Measurements from ENCODE around the gene GPAT2.
"Not testable (repeated sequence)": the region's sequence is repeated elsewhere in the genome, so short reads cannot be mapped to it uniquely, and the experiment has no call there.

GPAT2 gene, protein sequence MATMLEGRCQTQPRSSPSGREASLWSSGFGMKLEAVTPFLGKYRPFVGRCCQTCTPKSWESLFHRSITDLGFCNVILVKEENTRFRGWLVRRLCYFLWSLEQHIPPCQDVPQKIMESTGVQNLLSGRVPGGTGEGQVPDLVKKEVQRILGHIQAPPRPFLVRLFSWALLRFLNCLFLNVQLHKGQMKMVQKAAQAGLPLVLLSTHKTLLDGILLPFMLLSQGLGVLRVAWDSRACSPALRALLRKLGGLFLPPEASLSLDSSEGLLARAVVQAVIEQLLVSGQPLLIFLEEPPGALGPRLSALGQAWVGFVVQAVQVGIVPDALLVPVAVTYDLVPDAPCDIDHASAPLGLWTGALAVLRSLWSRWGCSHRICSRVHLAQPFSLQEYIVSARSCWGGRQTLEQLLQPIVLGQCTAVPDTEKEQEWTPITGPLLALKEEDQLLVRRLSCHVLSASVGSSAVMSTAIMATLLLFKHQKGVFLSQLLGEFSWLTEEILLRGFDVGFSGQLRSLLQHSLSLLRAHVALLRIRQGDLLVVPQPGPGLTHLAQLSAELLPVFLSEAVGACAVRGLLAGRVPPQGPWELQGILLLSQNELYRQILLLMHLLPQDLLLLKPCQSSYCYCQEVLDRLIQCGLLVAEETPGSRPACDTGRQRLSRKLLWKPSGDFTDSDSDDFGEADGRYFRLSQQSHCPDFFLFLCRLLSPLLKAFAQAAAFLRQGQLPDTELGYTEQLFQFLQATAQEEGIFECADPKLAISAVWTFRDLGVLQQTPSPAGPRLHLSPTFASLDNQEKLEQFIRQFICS

DNA sequence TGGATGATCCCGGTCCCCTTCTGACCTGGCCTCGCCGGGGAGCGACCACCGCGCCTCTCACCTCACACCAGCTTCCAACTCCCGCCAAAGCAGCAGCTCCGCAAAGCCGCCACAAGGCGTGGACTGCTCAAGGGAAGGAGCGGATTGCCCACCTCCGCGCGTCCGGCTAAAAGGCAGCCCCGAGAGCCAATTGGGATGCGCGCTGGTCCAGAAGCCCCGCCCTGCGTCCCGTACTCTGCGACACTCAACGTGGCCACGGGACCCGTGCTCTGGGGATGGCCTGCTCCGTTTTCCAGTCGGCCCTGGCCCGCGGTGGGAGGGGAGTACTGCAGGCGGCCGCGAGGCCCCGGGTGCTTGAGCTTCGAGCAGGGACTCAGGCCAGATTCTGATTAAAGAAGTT lies at the start of gene GPAT2:
TSS of gene GPAT2 (minus strand) at position 125 of the 400 bp plus-strand sequence. CDS start 2,557 bp downstream, outside the sequence.
- H3K27ac ChIP-seq (ENCODE audit: low read length); H3K27me3 ChIP-seq (ENCODE audit: low read depth, low read length); H3K4me1 ChIP-seq (ENCODE audit: control insufficient read depth in 1 of 2, insufficient read depth in 2 of 2, low read length in 2 of 2); H3K36me3 ChIP-seq (ENCODE audit: control insufficient read depth in 1 of 2, insufficient read depth in 2 of 2, low read length in 2 of 2); H3K9me3 ChIP-seq (ENCODE audit: control insufficient read depth in 1 of 2, low read length in 2 of 2); H3K4me3 ChIP-seq (ENCODE audit: low read depth in 1 of 2, low read length in 2 of 2): not testable (repeated sequence)

DNA sequence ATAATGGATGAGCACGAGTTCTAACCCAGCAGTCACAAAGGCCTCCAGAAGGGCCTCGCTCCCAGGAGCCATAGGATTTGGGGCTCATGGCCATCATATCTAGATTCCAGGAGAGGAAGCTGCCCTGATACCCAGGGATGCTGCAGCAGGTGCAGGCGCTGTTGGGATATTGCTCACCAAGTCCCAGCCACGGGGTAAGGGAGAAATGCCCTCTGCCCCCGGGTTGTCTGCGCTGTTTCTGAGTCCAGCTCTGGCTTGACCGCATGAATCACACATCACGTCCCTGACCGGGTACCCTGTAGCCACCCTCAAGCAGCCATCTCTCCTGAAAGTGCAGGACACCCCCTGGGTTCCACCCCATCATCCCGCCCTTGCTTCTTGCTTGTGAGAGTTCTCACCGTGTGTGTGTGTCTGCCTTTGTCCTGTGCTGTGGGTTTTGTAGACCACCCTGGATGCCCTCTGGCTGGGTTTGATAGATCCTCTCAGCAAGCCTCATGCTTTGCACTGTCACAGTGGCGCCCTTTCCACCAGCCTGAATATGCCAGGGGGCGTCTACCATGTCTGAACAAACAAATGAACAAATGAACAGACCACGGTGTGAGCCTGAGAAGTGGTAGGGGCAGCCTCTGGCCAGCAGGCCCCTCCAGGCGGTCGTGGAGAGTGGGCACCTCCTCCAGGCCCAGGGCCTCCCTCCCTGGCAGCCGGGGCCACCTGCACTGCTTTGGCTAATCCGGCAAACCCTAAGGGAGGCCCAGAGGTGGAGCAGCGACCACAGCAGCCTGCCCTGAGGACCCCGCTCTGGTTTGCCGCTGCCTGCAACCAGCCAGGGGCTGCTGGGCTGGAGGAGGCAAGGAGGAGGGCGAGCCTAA lies 49.5 kb upstream of the GPAT2 start:
- Histone ChIP-seq H3K27me3 (ENCODE audit: low read depth, low read length) (no peaks in the 10 kb centered on the region), H3K4me1 (ENCODE audit: control insufficient read depth in 1 of 2, insufficient read depth in 2 of 2, low read length in 2 of 2) (peaks cover 0 to under 1% of the 10 kb centered on the region in 2 donors), H3K27ac (ENCODE audit: low read length) (no peak overlapping the region), H3K9me3 (ENCODE audit: control insufficient read depth in 1 of 2, low read length in 2 of 2) (no peaks in the 10 kb centered on the region), H3K4me3 (ENCODE audit: low read depth in 1 of 2, low read length in 2 of 2) (no peak overlapping the region), H3K36me3 (ENCODE audit: control insufficient read depth in 1 of 2, insufficient read depth in 2 of 2, low read length in 2 of 2) (no peaks in the 10 kb centered on the region)

DNA sequence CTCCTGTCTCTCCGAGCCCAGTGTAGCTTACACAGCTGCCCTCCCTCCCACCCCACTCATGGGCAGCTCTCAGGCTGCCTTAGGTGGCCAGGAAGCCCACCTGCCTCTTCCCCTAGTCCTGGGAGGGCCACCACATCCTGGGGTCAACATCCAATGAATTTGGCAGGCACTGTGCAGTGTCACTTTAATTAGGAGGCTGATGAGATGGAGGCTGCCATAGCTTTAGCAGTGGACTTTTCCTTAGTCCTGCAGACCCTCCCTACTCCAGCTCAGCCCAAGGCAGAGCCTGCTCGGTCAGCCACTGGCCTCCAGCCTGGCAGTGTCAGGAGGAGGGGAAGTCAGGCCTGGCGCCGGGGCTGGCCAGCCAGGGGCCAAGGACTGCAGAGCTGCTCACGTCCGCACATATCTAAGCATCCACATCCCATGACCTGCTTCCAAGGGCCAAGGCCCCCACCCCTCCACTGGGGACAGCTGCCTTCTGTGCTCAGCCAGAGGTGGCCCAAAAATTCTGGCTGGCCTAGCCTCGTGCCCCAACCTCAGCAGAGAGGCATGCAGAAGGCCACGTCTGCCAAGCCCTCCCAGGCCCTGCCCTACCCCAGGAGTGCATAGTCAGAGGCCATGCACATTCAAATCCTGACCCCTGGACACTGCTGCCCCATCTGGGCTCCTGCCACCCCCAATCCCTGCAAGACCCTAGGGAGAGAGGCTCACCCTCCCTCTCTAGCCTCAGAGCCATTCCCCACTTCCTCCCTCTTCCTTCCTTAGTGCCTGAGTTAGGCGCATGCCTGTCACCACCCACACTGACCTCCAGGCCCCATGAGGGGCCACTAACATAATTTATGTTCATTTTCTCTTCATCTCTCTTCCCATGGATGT lies 48.6 kb upstream of the GPAT2 start:
- no peak overlapping the region for H3K27ac ChIP-seq (ENCODE audit: low read length)
- no peaks in the 10 kb centered on the region for H3K36me3 ChIP-seq (ENCODE audit: control insufficient read depth in 1 of 2, insufficient read depth in 2 of 2, low read length in 2 of 2)
- H3K4me3 ChIP-seq (ENCODE audit: low read depth in 1 of 2, low read length in 2 of 2), result no peak overlapping the region
- no peaks in the 10 kb centered on the region for H3K9me3 ChIP-seq (ENCODE audit: control insufficient read depth in 1 of 2, low read length in 2 of 2)
- no peaks in the 10 kb centered on the region for H3K4me1 ChIP-seq (ENCODE audit: control insufficient read depth in 1 of 2, insufficient read depth in 2 of 2, low read length in 2 of 2)
- no peaks in the 10 kb centered on the region for H3K27me3 ChIP-seq (ENCODE audit: low read depth, low read length)

DNA sequence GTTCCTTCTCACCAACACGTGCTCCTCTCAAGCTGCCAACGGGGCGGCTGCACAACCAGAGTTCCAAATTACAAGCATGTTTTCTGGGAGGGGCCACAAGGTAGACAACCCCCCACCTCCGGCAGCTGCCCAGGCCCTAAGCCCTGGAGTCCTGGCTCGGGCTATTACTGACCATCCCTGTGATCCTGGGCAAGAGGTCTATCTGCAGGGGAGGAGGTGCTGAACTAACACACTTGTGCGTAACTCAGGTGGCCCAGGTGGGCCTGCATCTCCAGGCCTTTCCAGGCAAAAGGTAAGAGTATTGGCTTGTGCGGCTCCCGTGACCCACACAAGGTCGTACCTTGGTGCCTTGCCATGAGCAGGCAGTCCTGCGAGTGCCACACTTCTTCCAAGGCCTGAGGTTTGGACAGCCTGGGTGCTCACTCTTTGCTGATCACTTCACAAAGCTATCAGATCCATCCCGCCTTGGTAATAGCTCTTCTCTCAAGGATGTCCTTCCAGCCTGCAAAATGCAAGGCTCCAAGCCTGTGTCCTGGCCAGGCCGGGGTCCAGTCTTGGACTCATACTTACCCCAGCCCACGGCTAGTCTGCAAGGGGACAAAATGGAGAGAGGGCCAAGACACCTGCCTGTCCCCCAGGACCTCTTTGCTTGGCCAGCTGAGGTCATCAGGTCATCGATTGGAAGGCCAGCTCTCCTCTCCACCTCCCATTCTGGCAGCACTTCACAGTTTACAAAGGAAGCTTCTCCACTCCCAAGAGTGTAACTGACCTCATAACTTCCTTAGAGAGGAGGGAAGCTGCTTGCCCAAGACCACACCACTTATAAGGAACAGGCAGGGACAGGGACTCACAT lies 47.7 kb upstream of the GPAT2 start:
- H3K36me3 ChIP-seq (ENCODE audit: control insufficient read depth in 1 of 2, insufficient read depth in 2 of 2, low read length in 2 of 2), result no peaks in the 10 kb centered on the region
- no peak overlapping the region for H3K4me3 ChIP-seq (ENCODE audit: low read depth in 1 of 2, low read length in 2 of 2)
- no peaks in the 10 kb centered on the region for H3K27me3 ChIP-seq (ENCODE audit: low read depth, low read length)
- H3K27ac ChIP-seq (ENCODE audit: low read length), result no peak overlapping the region
- H3K9me3 ChIP-seq (ENCODE audit: control insufficient read depth in 1 of 2, low read length in 2 of 2), result no peaks in the 10 kb centered on the region
- no peaks in the 10 kb centered on the region for H3K4me1 ChIP-seq (ENCODE audit: control insufficient read depth in 1 of 2, insufficient read depth in 2 of 2, low read length in 2 of 2)

DNA sequence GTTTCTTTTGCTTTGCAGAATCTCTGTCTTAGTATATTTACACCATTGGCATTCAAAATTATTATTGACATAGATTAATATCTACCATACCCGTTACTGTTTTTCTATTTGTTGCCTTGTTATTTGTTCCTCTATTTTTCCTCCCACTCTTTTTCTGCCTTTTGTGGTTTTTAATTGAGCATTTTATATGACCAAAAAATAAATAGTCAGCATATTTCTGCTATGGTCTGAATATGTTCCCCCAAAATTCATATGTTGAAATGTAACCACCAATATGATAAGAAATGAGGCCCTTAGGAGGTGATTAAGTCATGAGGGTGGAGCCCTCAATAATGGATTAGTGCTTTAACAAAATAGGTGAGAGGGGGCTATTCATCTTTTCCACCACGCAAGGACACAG lies 46.3 kb upstream of the GPAT2 start:
- H3K27me3 ChIP-seq (ENCODE audit: low read depth, low read length), result no peaks in the 10 kb centered on the region
- H3K4me3 ChIP-seq (ENCODE audit: low read depth in 1 of 2, low read length in 2 of 2), result no peak overlapping the region
- no peaks in the 10 kb centered on the region for H3K36me3 ChIP-seq (ENCODE audit: control insufficient read depth in 1 of 2, insufficient read depth in 2 of 2, low read length in 2 of 2)
- peaks cover 0 to 5% of the 10 kb centered on the region in 2 donors for H3K9me3 ChIP-seq (ENCODE audit: control insufficient read depth in 1 of 2, low read length in 2 of 2)
- no peak overlapping the region for H3K27ac ChIP-seq (ENCODE audit: low read length)
- H3K4me1 ChIP-seq (ENCODE audit: control insufficient read depth in 1 of 2, insufficient read depth in 2 of 2, low read length in 2 of 2), result no peaks in the 10 kb centered on the region

DNA sequence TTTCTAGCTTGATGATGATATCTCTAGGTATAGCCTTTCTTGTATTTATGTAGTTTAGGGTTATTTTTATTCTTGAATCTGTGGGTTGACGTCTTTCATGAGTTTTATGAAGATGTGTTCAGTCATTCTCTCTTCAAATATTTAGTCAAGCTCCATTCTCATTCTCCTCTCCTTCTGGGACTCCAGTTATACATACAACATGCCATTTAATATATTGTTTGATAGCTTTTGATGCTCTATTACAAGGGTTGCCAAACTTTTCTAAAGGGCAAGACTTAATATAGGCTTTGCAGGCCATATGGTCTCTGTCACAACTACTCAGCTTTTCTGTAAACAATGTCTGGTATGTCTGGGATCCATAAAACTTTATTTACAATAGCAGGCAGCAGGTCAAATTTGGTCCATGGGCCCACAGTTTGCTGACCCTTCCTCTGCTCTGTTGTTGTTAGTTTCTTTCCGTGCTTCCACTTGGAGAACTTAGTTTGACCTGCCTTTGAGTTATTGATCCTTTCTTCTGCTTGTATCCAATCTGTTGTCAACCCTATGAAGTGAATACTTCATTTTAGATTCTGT lies 40.6 kb upstream of the GPAT2 start:
- no peaks in the 10 kb centered on the region for H3K36me3 ChIP-seq (ENCODE audit: control insufficient read depth in 1 of 2, insufficient read depth in 2 of 2, low read length in 2 of 2)
- H3K4me1 ChIP-seq (ENCODE audit: control insufficient read depth in 1 of 2, insufficient read depth in 2 of 2, low read length in 2 of 2), result no peaks in the 10 kb centered on the region
- H3K9me3 ChIP-seq (ENCODE audit: control insufficient read depth in 1 of 2, low read length in 2 of 2), result peaks cover 0 to 16% of the 10 kb centered on the region in 2 donors
- no peak overlapping the region for H3K27ac ChIP-seq (ENCODE audit: low read length)
- H3K27me3 ChIP-seq (ENCODE audit: low read depth, low read length), result no peaks in the 10 kb centered on the region
- H3K4me3 ChIP-seq (ENCODE audit: low read depth in 1 of 2, low read length in 2 of 2), result no peak overlapping the region

DNA sequence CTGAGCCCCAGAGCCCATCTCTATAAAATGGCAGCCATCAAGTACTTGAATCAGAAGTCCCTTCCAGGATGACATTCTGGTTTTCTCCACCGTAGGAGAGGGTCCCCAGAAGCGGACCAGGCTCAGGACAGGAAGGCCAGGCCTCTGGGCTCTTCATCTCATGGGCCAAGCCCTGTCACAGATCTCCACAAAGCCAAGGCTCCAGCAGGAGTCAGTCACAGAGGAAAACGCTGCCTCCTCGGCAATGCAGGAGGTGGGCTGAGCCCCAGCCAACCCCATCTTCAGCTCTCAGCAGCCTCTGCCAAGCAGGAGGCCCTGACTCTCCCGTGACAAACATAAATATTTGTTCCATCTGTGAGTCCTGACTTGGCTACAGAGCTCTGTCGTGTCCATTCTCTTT lies 39.4 kb upstream of the GPAT2 start:
- no peak overlapping the region for H3K4me3 ChIP-seq (ENCODE audit: low read depth in 1 of 2, low read length in 2 of 2)
- peaks cover 0 to 16% of the 10 kb centered on the region in 2 donors for H3K9me3 ChIP-seq (ENCODE audit: control insufficient read depth in 1 of 2, low read length in 2 of 2)
- H3K36me3 ChIP-seq (ENCODE audit: control insufficient read depth in 1 of 2, insufficient read depth in 2 of 2, low read length in 2 of 2), result no peaks in the 10 kb centered on the region
- no peak overlapping the region for H3K27ac ChIP-seq (ENCODE audit: low read length)
- H3K4me1 ChIP-seq (ENCODE audit: control insufficient read depth in 1 of 2, insufficient read depth in 2 of 2, low read length in 2 of 2), result no peaks in the 10 kb centered on the region
- no peaks in the 10 kb centered on the region for H3K27me3 ChIP-seq (ENCODE audit: low read depth, low read length)

DNA sequence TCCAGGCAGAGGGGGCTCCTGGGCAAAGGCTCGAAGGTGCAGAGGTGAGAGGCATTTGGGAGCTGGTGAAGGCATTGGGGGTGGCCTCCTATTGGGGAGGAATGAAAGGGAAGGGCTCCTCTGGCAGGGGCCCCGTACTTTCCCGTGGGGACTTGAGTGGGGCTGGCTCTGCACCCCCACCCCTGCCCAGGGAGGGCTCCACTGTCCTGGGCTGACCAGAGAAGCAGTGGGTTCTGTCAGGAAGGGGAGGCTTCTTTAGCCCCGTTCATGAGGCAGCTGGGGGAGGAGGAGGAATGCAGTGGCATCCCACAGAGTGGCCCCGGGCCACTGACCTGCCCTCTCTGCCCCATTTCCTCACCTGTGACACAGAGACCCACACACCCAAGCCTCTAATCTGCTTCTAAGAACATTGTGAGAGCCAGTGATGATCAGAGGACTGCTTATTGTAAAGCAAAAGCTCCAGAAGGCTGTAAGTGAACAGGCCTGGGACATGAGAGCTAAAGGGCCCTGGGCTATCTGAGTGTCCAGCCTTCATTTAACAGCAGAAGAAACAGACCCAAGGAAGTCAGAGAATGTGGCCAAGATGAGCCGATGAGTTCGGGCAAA lies 38.6 kb upstream of the GPAT2 start:
- peaks cover 0 to 16% of the 10 kb centered on the region in 2 donors for H3K9me3 ChIP-seq (ENCODE audit: control insufficient read depth in 1 of 2, low read length in 2 of 2)
- no peaks in the 10 kb centered on the region for H3K4me1 ChIP-seq (ENCODE audit: control insufficient read depth in 1 of 2, insufficient read depth in 2 of 2, low read length in 2 of 2)
- no peaks in the 10 kb centered on the region for H3K27me3 ChIP-seq (ENCODE audit: low read depth, low read length)
- no peak overlapping the region for H3K4me3 ChIP-seq (ENCODE audit: low read depth in 1 of 2, low read length in 2 of 2)
- H3K36me3 ChIP-seq (ENCODE audit: control insufficient read depth in 1 of 2, insufficient read depth in 2 of 2, low read length in 2 of 2), result no peaks in the 10 kb centered on the region
- H3K27ac ChIP-seq (ENCODE audit: low read length), result no peak overlapping the region

DNA sequence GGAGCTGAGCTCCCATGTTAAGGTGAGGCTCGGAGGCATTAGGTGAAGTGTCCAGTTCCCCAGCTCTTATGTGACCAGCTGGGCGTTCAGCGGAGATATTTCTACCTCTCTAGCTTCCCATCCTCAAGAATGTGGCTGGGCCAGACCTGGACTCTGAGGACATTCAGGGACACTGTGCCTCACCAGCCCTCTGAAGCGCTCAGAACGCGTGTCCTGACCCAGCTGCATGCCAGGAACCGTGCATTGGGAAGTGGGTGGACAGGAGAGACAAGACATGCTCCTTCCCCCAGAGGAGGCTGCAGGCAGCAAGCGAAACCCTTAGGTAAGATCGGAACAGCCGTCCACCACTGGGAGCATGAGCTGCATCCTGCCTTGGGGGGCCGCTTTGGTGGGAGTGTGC lies 38.0 kb upstream of the GPAT2 start:
- Histone ChIP-seq H3K4me3 (ENCODE audit: low read depth in 1 of 2, low read length in 2 of 2) (no peak overlapping the region), H3K27ac (ENCODE audit: low read length) (no peak overlapping the region), H3K27me3 (ENCODE audit: low read depth, low read length) (no peaks in the 10 kb centered on the region), H3K36me3 (ENCODE audit: control insufficient read depth in 1 of 2, insufficient read depth in 2 of 2, low read length in 2 of 2) (no peaks in the 10 kb centered on the region), H3K9me3 (ENCODE audit: control insufficient read depth in 1 of 2, low read length in 2 of 2) (peaks cover 0 to 16% of the 10 kb centered on the region in 2 donors), H3K4me1 (ENCODE audit: control insufficient read depth in 1 of 2, insufficient read depth in 2 of 2, low read length in 2 of 2) (no peaks in the 10 kb centered on the region)
